ENCODE data around the gene PEX14.
"Not testable (repeated sequence)": the region's sequence is repeated elsewhere in the genome, so short reads cannot be mapped to it uniquely, and the experiment has no call there.

The PEX14 gene

DNA sequence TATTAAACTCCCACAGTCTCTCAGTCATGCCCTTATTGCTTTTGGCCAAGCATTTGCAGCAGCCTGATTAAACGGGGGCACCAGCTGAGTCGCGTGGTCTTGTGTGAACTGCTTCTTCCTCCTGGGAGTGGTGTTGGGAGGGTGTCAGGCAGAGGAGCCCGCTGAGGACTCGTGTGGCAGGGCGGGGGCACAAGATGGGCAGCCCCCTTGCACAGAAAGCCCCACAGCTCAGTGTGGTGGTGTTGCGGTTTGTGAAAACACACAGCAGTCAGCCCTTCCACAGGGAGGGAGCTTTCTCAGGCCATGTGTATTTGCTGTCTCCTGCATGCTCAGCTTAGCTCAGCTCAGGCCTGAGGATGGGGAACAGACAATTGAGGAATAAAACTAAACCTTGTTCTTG is 22.4 kb downstream of the PEX14 start:
- no peaks in the 10 kb centered on the region for H3K36me3 ChIP-seq
- peaks cover 10 to 22% of the 10 kb centered on the region in 2 experiments for H3K4me1 ChIP-seq (ENCODE audit: control insufficient read depth in 1 of 2, insufficient read depth in 1 of 2, low read depth in 1 of 2, low read length in 1 of 2)
- no peak overlapping the region for H3K27ac ChIP-seq
- H3K4me3 ChIP-seq (ENCODE audit: low read depth in 1 of 2, low read length in 1 of 2) = no peak overlapping the region
- no peaks in the 10 kb centered on the region for H3K9me3 ChIP-seq
- H3K27me3 ChIP-seq = no peaks in the 10 kb centered on the region
- TF ChIP-seq, protein P1, sequence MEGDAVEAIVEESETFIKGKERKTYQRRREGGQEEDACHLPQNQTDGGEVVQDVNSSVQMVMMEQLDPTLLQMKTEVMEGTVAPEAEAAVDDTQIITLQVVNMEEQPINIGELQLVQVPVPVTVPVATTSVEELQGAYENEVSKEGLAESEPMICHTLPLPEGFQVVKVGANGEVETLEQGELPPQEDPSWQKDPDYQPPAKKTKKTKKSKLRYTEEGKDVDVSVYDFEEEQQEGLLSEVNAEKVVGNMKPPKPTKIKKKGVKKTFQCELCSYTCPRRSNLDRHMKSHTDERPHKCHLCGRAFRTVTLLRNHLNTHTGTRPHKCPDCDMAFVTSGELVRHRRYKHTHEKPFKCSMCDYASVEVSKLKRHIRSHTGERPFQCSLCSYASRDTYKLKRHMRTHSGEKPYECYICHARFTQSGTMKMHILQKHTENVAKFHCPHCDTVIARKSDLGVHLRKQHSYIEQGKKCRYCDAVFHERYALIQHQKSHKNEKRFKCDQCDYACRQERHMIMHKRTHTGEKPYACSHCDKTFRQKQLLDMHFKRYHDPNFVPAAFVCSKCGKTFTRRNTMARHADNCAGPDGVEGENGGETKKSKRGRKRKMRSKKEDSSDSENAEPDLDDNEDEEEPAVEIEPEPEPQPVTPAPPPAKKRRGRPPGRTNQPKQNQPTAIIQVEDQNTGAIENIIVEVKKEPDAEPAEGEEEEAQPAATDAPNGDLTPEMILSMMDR (IDR thresholded peaks at IDR 0.05) = no peak

DNA sequence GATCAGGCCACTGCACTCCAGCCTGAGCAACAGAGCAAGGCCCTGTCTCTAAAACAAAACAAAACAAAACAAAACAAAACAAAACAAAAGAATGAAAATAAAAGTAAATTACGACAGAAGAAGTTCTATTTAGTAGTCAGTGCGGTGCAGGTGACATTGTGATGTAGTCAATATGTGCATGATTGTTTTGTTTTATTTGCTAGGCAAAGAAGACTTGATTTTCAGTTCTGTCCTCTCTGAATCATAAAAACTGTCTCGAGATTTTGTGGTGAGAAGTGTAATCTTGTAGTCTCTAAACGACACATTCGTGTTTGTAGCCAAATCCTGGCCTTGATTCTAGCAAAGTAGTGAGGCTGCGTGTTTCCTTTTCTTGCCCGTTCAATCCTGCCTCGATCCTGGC is 23.5 kb downstream of the PEX14 start:
- TF ChIP-seq, protein P1 (IDR thresholded peaks at IDR 0.05) = no peak
- no peaks in the 10 kb centered on the region for H3K9me3 ChIP-seq
- H3K4me1 ChIP-seq (ENCODE audit: control insufficient read depth in 1 of 2, insufficient read depth in 1 of 2, low read depth in 1 of 2, low read length in 1 of 2) = peaks cover 18 to 31% of the 10 kb centered on the region in 2 experiments
- no peaks in the 10 kb centered on the region for H3K36me3 ChIP-seq
- H3K4me3 ChIP-seq (ENCODE audit: low read depth in 1 of 2, low read length in 1 of 2) = no peak overlapping the region
- H3K27me3 ChIP-seq = no peaks in the 10 kb centered on the region
- H3K27ac ChIP-seq = no peak overlapping the region

DNA sequence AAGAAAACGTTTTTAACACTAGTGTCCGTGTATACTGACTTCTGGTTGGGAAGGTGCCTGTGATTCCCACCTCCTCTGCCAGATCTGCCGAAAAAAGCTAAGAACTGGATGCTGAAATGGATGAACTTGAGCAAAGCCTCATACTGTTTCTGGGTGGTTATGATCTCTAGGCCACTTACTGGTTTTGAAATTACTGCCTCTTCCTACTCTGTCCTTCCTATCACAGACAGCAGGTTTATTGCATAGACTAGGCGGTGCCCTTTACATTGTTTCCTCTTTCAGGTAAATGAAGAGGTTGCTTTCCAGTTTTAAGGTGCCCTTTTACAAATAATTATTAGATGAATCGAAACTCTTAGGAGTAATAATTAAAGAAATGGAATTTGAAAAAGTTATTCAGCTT is 27.5 kb downstream of the PEX14 start:
- Histone ChIP-seq H3K27ac (peak overlapping the region; percentile 53), H3K4me3 (ENCODE audit: low read depth in 1 of 2, low read length in 1 of 2) (no peak overlapping the region)
- TF ChIP-seq, protein P1 (IDR thresholded peaks at IDR 0.05) = no peak

DNA sequence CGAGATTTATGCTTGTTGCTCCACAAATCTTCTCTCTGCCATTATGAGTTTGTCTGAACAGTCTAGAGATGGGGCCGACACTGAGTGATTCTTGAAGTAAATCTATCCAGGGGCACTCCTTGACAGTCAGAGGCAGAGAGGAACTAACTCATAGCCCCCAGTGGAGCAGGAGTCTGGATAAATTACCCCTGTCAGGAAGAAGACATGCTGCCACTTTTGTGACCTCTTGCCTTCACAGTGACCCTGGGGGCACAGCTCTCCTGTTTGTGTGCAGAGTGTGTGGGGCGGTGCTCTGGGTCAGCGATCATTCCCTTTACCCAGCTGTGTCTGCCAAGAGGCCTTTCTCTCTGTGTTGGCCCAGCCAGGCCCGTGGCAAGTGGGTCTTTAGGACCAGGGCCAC is 29.5 kb downstream of the PEX14 start:
- peaks cover 14 to 19% of the 10 kb centered on the region in 2 experiments for H3K4me1 ChIP-seq (ENCODE audit: control insufficient read depth in 1 of 2, insufficient read depth in 1 of 2, low read depth in 1 of 2, low read length in 1 of 2)
- H3K27ac ChIP-seq = no peak overlapping the region
- TF ChIP-seq, protein P1 (IDR thresholded peaks at IDR 0.05) = no peak
- no peak overlapping the region for H3K4me3 ChIP-seq (ENCODE audit: low read depth in 1 of 2, low read length in 1 of 2)
- no peaks in the 10 kb centered on the region for H3K27me3 ChIP-seq
- H3K36me3 ChIP-seq = no peaks in the 10 kb centered on the region
- no peaks in the 10 kb centered on the region for H3K9me3 ChIP-seq

More for the DNA sequence above, 27.5 kb downstream of the PEX14 start:
- Histone ChIP-seq H3K36me3 (no peaks in the 10 kb centered on the region), H3K27me3 (no peaks in the 10 kb centered on the region), H3K9me3 (no peaks in the 10 kb centered on the region), H3K4me1 (ENCODE audit: control insufficient read depth in 1 of 2, insufficient read depth in 1 of 2, low read depth in 1 of 2, low read length in 1 of 2) (peaks cover 14 to 19% of the 10 kb centered on the region in 2 experiments)

DNA sequence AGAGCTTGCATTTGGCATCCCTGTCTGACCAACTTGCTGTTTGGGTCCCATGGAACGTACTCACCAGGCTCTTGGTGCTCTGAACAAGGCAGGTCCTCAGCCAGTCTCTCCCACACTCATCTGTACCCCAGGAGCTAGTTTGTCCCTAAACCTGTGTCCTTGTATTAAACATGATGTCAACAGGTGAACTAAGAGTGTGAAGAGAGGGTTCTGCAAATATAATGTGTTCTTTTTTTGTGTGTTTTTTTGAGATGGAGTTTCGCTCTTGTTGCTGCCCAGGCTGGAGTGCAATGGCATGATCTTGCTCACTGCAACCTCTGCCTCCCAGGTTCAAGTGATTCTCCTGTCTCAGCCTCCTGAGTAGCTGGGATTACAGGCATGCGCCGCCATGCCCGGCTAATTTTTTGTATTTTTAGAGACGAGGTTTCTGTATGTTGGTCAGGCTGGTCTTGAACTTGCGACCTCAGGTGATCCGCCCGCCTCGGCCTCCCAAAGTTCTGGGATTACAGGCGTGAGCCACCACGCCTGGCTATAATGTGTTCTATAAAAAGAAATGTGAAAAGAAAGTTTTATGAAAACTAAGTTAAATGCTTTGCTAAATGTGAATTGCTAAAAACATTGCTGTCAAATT is 31.4 kb downstream of the PEX14 start:
- H3K27me3 ChIP-seq; H3K4me3 ChIP-seq (ENCODE audit: low read depth in 1 of 2, low read length in 1 of 2); H3K27ac ChIP-seq; H3K36me3 ChIP-seq; H3K9me3 ChIP-seq: not testable (repeated sequence)
- H3K4me1 ChIP-seq (ENCODE audit: control insufficient read depth in 1 of 2, insufficient read depth in 1 of 2, low read depth in 1 of 2, low read length in 1 of 2) = peaks cover 13 to 14% of the 10 kb centered on the region in 2 experiments

DNA sequence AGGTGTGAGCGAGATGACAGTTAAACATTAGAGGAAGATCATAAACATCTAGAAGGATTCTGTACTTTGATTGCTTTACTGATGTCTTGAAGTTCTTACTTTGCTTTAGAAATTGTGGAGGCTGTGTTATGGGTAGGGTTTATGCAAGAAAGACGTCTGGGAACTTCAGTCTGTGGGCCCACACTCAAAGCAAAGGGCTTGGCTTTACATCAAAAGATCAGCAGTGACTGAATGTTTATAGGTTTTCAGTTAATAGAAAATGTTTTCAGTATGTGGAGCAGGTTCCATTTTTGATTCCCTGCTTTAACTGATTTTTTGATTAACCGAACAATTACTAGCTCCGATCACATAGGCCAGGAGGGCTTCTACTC is 31.9 kb downstream of the PEX14 start:
- Histone ChIP-seq H3K9me3 (no peaks in the 10 kb centered on the region), H3K4me1 (ENCODE audit: control insufficient read depth in 1 of 2, insufficient read depth in 1 of 2, low read depth in 1 of 2, low read length in 1 of 2) (peaks cover 13% of the 10 kb centered on the region in 2 experiments), H3K4me3 (ENCODE audit: low read depth in 1 of 2, low read length in 1 of 2) (no peak overlapping the region), H3K27me3 (no peaks in the 10 kb centered on the region), H3K36me3 (no peaks in the 10 kb centered on the region), H3K27ac (no peak overlapping the region)
- TF ChIP-seq, protein P1 (IDR thresholded peaks at IDR 0.05) = no peak
